Esophagus muscularis mucosa (tissue), 4 donors: ENCODE results near the gene MRPL22.

ENCODE experiments used
- CTCF ChIP-seq, 3 experiments: fragments of 200-600 bp in 2 of 3; fragments of 450-650 bp in 1 of 3; sonication (generic) in 2 of 3; IDR thresholded peaks; one replicate each; pipeline ENCODE4 v1.5.1; 2017 to 2019; ENCODE audit warnings: antibody characterized with exemption in 3 of 3, mild to moderate bottlenecking in 2 of 3, moderate library complexity in 1 of 3
- EP300 ChIP-seq: sonication (generic); formaldehyde crosslinking; IDR thresholded peaks from one replicate; pipeline ENCODE4 v1.6.1; 2017; ENCODE audit warnings: antibody characterized with exemption
- POLR2A ChIP-seq: fragments of 450-650 bp; IDR thresholded peaks from one replicate; pipeline ENCODE4 v1.6.1; 2017; ENCODE audit warnings: antibody characterized with exemption, moderate library complexity, mild to moderate bottlenecking, low read depth
- POLR2AphosphoS5 ChIP-seq, 2 donors: sonication (generic); formaldehyde crosslinking; IDR thresholded peaks; one replicate each; pipeline ENCODE4 v1.6.1; 2017; ENCODE audit warnings: antibody characterized with exemption in 2 of 2

GRCh38 chr5:154900066-154900465, 40.8 kb upstream of the MRPL22 start:
- TF ChIP-seq CTCF (IDR thresholded peaks at IDR 0.05) (no peak), POLR2A (no peak), POLR2AphosphoS5 (IDR thresholded peaks at IDR 0.05) (no peak), EP300 (no peak)
